ENCODE measurements around the gene LMNTD1.

GRCh38 chr12:25574761-25575160 is 21.7 kb upstream of the LMNTD1 start:
- TF ChIP-seq, protein P1, sequence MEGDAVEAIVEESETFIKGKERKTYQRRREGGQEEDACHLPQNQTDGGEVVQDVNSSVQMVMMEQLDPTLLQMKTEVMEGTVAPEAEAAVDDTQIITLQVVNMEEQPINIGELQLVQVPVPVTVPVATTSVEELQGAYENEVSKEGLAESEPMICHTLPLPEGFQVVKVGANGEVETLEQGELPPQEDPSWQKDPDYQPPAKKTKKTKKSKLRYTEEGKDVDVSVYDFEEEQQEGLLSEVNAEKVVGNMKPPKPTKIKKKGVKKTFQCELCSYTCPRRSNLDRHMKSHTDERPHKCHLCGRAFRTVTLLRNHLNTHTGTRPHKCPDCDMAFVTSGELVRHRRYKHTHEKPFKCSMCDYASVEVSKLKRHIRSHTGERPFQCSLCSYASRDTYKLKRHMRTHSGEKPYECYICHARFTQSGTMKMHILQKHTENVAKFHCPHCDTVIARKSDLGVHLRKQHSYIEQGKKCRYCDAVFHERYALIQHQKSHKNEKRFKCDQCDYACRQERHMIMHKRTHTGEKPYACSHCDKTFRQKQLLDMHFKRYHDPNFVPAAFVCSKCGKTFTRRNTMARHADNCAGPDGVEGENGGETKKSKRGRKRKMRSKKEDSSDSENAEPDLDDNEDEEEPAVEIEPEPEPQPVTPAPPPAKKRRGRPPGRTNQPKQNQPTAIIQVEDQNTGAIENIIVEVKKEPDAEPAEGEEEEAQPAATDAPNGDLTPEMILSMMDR (IDR thresholded peaks at IDR 0.05; ENCODE audit: poor library complexity): no peak
- TF ChIP-seq EZH2 (IDR thresholded peaks at IDR 0.05; ENCODE audit: borderline replicate concordance) (no peak), EZH2phosphoT487 (IDR thresholded peaks at IDR 0.05; ENCODE audit: low read depth, severe bottlenecking, unreplicated experiment) (no peak)

All from hepatocyte (in vitro differentiated cells).